Measurements from ENCODE around the gene TNN.

DNA sequence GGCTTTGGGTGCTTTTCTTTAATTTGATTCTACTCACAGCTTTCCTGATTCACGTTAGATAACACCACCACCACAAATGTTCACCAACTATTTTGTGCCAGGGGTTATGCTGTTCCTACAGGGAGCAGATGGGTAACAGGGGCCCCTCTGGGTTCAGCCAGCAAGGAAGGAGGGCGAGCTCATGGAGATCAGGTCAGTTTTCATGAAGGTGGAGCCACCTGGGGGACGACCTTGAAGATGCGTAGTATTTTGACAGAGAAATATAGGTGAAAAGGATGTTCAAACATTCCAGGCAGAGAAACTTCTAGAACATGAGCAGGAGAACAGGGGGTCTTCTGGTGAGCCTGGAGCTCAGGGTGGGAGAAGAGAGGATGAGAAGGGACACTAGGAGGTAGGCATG is 96.1 kb downstream of the TNN start:
- TF ChIP-seq, protein P1, sequence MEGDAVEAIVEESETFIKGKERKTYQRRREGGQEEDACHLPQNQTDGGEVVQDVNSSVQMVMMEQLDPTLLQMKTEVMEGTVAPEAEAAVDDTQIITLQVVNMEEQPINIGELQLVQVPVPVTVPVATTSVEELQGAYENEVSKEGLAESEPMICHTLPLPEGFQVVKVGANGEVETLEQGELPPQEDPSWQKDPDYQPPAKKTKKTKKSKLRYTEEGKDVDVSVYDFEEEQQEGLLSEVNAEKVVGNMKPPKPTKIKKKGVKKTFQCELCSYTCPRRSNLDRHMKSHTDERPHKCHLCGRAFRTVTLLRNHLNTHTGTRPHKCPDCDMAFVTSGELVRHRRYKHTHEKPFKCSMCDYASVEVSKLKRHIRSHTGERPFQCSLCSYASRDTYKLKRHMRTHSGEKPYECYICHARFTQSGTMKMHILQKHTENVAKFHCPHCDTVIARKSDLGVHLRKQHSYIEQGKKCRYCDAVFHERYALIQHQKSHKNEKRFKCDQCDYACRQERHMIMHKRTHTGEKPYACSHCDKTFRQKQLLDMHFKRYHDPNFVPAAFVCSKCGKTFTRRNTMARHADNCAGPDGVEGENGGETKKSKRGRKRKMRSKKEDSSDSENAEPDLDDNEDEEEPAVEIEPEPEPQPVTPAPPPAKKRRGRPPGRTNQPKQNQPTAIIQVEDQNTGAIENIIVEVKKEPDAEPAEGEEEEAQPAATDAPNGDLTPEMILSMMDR (IDR thresholded peaks at IDR 0.05): no peak
- no peak for TF ChIP-seq POLR2A (IDR thresholded peaks at IDR 0.05)
